Measurements from ENCODE around the gene BTF3.

- TF ChIP-seq EP300 (IDR thresholded peaks at IDR 0.05; ENCODE audit: low read depth in 2 of 2, low read length in 2 of 2) (no peak), EP300 (CRISPR knock-in tag; IDR thresholded peaks at IDR 0.05; ENCODE audit: borderline replicate concordance) (no peak), ZFP41 (CRISPR knock-in tag; IDR thresholded peaks at IDR 0.05; ENCODE audit: borderline replicate concordance) (no peak)
Observed at GRCh38 chr5:73464016-73464745, 34.1 kb upstream of the BTF3 start.
